CD14-positive monocyte (primary cell): ENCODE results near the gene SH3RF3. TPM values are rescaled to one million over a fixed set of nuclear protein-coding genes. Genes with fewer than 3 reads are reported as not detected.
A peak's percentile ranks its signal among the peaks of the same experiment; 100 is the strongest.

ENCODE experiments used
- DNase-seq, 3 donors: peaks; one replicate each; pipeline ENCODE4 v3.0.0-alpha.2; 2011 to 2022
- H2AFZ ChIP-seq: 2 replicates; pipeline ENCODE4 v1.6.0; 2012; ENCODE audit warnings: mild to moderate bottlenecking, low read depth, low read length, inconsistent platforms; ENCODE audit not compliant: insufficient read depth, poor library complexity, severe bottlenecking
- H3K27ac ChIP-seq, 2 donors: 1 replicate in 1 of 2; 2 replicates in 1 of 2; pipeline ENCODE4 v1.5.1; 2012 to 2013; ENCODE audit warnings: low read length in 2 of 2, control low read depth in 1 of 2, inconsistent platforms in 1 of 2, low read depth in 1 of 2, mild to moderate bottlenecking in 1 of 2
- H3K27me3 ChIP-seq, 2 donors: one replicate each; pipeline versions ENCODE4 v1.6.0 to v1.6.1; 2011 to 2013; ENCODE audit warnings: low read length in 2 of 2; ENCODE audit not compliant: control insufficient read depth in 2 of 2, insufficient read depth in 2 of 2
- H3K36me3 ChIP-seq, 2 donors: replicated peaks in 1 of 2; 1 replicate in 1 of 2; 2 replicates in 1 of 2; pipeline versions ENCODE4 v1.5.1 to v1.6.1; 2012 to 2013; ENCODE audit warnings: low read length in 2 of 2, control low read depth in 1 of 2, inconsistent platforms in 1 of 2, mild to moderate bottlenecking in 1 of 2; ENCODE audit not compliant: insufficient read depth in 2 of 2, control insufficient read depth in 1 of 2
- H3K4me1 ChIP-seq, 2 donors: 1 replicate in 1 of 2; 2 replicates in 1 of 2; pipeline versions ENCODE4 v1.5.1 to v1.6.1; 2012 to 2013; ENCODE audit warnings: low read length in 2 of 2, control low read depth in 1 of 2, inconsistent platforms in 1 of 2, mild to moderate bottlenecking in 1 of 2, moderate library complexity in 1 of 2; ENCODE audit not compliant: insufficient read depth in 2 of 2, control insufficient read depth in 1 of 2
- H3K4me2 ChIP-seq: replicated peaks from 2 replicates; pipeline ENCODE3; 2012; ENCODE audit warnings: low read length, moderate library complexity, mild to moderate bottlenecking; ENCODE audit not compliant: poor library complexity, severe bottlenecking; ENCODE audit errors: extremely low read depth
- H3K4me3 ChIP-seq, 3 experiments: fragments of 200-600 bp in 1 of 3; sonication (generic) in 1 of 3; replicated peaks in 1 of 3; 1 replicate in 2 of 3; 2 replicates in 1 of 3; pipeline ENCODE4 v1.5.1; 2011 to 2013; ENCODE audit warnings: low read length in 3 of 3, mild to moderate bottlenecking in 3 of 3, control low read depth in 2 of 3, low read depth in 2 of 3, inconsistent platforms in 1 of 3, moderate library complexity in 1 of 3
- H3K79me2 ChIP-seq: 2 replicates; pipeline ENCODE4 v1.6.0; 2012; ENCODE audit warnings: mild to moderate bottlenecking, control low read depth, inconsistent platforms, low read length, moderate library complexity; ENCODE audit not compliant: insufficient read depth
- H3K9ac ChIP-seq: 2 replicates; pipeline ENCODE4 v1.6.0; 2017; ENCODE audit warnings: low read length, mild to moderate bottlenecking; ENCODE audit not compliant: insufficient read depth, poor library complexity, severe bottlenecking
- H3K9me3 ChIP-seq, 2 donors: replicated peaks in 1 of 2; 1 replicate in 1 of 2; 2 replicates in 1 of 2; pipeline versions ENCODE4 v1.5.1 to v1.6.1; 2012 to 2013; ENCODE audit warnings: low read length in 2 of 2, control low read depth in 1 of 2; ENCODE audit not compliant: control insufficient read depth in 1 of 2, insufficient read depth in 1 of 2
- H4K20me1 ChIP-seq: 2 replicates; pipeline ENCODE4 v1.6.0; 2012; ENCODE audit warnings: mild to moderate bottlenecking, low read length, control low read depth, moderate library complexity; ENCODE audit not compliant: insufficient read depth
- H3K27ac Mint-ChIP-seq, 7 donors: one replicate each; pipeline ENCODE4 v1.8.0; 2020; ENCODE audit warnings: mild to moderate bottlenecking in 7 of 7, mixed read lengths in 7 of 7, moderate library complexity in 6 of 7, inconsistent platforms in 2 of 7
- H3K27me3 Mint-ChIP-seq, 3 donors: one replicate each; pipeline ENCODE4 v1.8.0; 2021 to 2022; ENCODE audit warnings: low read depth in 3 of 3, mild to moderate bottlenecking in 3 of 3, mixed read lengths in 3 of 3, moderate library complexity in 3 of 3, inconsistent platforms in 1 of 3
- H3K36me3 Mint-ChIP-seq, 2 donors: one replicate each; pipeline ENCODE4 v1.8.0; 2020; ENCODE audit warnings: mixed read lengths in 2 of 2, inconsistent platforms in 1 of 2, mild to moderate bottlenecking in 1 of 2
- H3K4me1 Mint-ChIP-seq: one replicate; pipeline ENCODE4 v1.8.0; 2020; ENCODE audit warnings: mild to moderate bottlenecking, mixed read lengths
- H3K4me3 Mint-ChIP-seq, 2 donors: one replicate each; pipeline ENCODE4 v1.8.0; 2020; ENCODE audit warnings: mild to moderate bottlenecking in 2 of 2, mixed read lengths in 2 of 2, moderate library complexity in 1 of 2
- H3K9me3 Mint-ChIP-seq, 7 donors: one replicate each; pipeline ENCODE4 v1.8.0; 2020 to 2022; ENCODE audit warnings: mixed read lengths in 7 of 7, mild to moderate bottlenecking in 6 of 7, moderate library complexity in 6 of 7, inconsistent platforms in 2 of 7
- CTCF ChIP-seq: fragments of 200-600 bp; IDR thresholded peaks from one replicate; pipeline ENCODE4 v1.8.0; 2022; ENCODE audit warnings: antibody characterized with exemption, mild to moderate bottlenecking
- WGBS: methylation state at CpG from one replicate; pipeline ENCODE4 v1.1.5; 2013; ENCODE audit warnings: missing lambda C conversion rate; ENCODE audit not compliant: insufficient coverage; 5-methylcytosine and 5-hydroxymethylcytosine counted together
- intact Hi-C, 2 donors: fragments of 100-400 bp; cut with micrococcal nuclease; formaldehyde crosslinking; loops; one replicate each; pipeline versions ENCODE4 v1.15.0 to v1.15.1; 2023
- polyA plus RNA-seq, 3 donors: library from polyadenylated mRNA; depleted of rRNA in 1 of 3; unstranded in 2 of 3; stranded (reverse) in 1 of 3; fragments of 300-500 nt in 2 of 3; fragments of >200 nt in 1 of 3; fragmentation: Illumina TruSeq in 2 of 3; gene quantifications; 1 replicate in 2 of 3; 2 replicates in 1 of 3; pipeline ENCODE4 v1.2.3, GENCODE V29; 2012 to 2021

Gene SH3RF3
- polyA plus RNA-seq, 3 donors, result 0.25 to 0.75 (median 0.34) TPM

DNA sequence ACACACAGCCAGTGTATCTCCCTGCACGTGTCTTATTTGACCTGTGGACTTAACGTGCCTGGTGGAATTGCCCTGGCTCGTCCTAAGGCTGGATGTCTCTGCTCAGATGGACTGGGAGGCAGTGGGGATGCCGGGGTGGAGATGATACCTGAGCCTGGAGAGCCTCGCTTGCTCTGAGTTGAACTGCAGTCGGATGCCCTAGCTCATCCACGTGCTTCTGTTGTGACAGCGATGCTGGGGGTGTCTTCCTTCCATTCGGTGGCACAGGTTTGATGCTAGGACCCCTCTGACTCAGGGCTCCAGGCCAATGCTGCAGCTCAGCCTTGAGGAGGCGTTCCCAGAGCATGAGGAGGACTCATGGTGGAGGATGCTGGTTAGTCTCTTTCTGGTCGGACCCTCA is 117.6 kb downstream of the SH3RF3 start:
- intact Hi-C loops, result no loop called here
- H3K9me3 Mint-ChIP-seq, result peaks cover 0 to 2% (median 0%) of the 10 kb centered on the region in 7 donors
- H3K36me3 ChIP-seq, result no peaks in the 10 kb centered on the region
- H3K79me2 ChIP-seq, result no peaks in the 10 kb centered on the region
- H3K36me3 Mint-ChIP-seq, result peaks cover 3 to 8% of the 10 kb centered on the region in 2 donors
- H2AFZ ChIP-seq, result no peak overlapping the region
- H3K4me2 ChIP-seq, result no peak overlapping the region
- no peak overlapping the region for H3K4me3 ChIP-seq
- no peak overlapping the region for H3K4me3 Mint-ChIP-seq
- peaks cover 41% of the 10 kb centered on the region for H3K4me1 Mint-ChIP-seq
- H4K20me1 ChIP-seq, result no peaks in the 10 kb centered on the region
- no peak overlapping the region for H3K27ac ChIP-seq
- no peak for DNase-seq
- no peak overlapping the region for H3K9ac ChIP-seq
- no peak for TF ChIP-seq CTCF
- peaks cover 0 to 4% (median 3%) of the 10 kb centered on the region in 3 donors for H3K27me3 Mint-ChIP-seq
- no peaks in the 10 kb centered on the region for H3K27me3 ChIP-seq
- no peak overlapping the region for H3K27ac Mint-ChIP-seq
- peaks cover 23 to 25% of the 10 kb centered on the region in 2 donors for H3K4me1 ChIP-seq
- H3K9me3 ChIP-seq, result no peaks in the 10 kb centered on the region
- WGBS, result 95% methylated on average over 9 of the region's 11 CpGs

GRCh38 chr2:109247340-109247739 is 118.3 kb downstream of the SH3RF3 start:
- peaks cover 3 to 4% of the 10 kb centered on the region in 2 donors for H3K36me3 Mint-ChIP-seq
- H3K27ac ChIP-seq, result no peak overlapping the region
- no peak overlapping the region for H3K4me2 ChIP-seq
- H3K27me3 Mint-ChIP-seq, result peaks cover 0 to 3% (median 2%) of the 10 kb centered on the region in 3 donors
- H3K4me3 Mint-ChIP-seq, result no peak overlapping the region
- peak overlapping the region in 2 of 7 donors; percentile 11 to 20 for H3K27ac Mint-ChIP-seq
- intact Hi-C loops, result no loop called here
- peaks cover 0 to 1% (median 0%) of the 10 kb centered on the region in 7 donors for H3K9me3 Mint-ChIP-seq
- no peak overlapping the region for H3K9ac ChIP-seq
- no peaks in the 10 kb centered on the region for H3K9me3 ChIP-seq
- TF ChIP-seq CTCF, result no peak
- H3K4me1 Mint-ChIP-seq, result peaks cover 34% of the 10 kb centered on the region
- H3K4me3 ChIP-seq, result no peak overlapping the region
- peaks cover 18 to 20% of the 10 kb centered on the region in 2 donors for H3K4me1 ChIP-seq
- H2AFZ ChIP-seq, result no peak overlapping the region
- H3K27me3 ChIP-seq, result no peaks in the 10 kb centered on the region
- no peaks in the 10 kb centered on the region for H3K36me3 ChIP-seq
- no peaks in the 10 kb centered on the region for H4K20me1 ChIP-seq
- WGBS, result 89% methylated on average over 2 of the region's 8 CpGs
- DNase-seq, result no peak
- H3K79me2 ChIP-seq, result no peaks in the 10 kb centered on the region
